ENCODE measurements around the gene LPP.

GRCh38 chr3:188690064-188690463 lies 536.1 kb downstream of the LPP start:
- TF ChIP-seq, protein P1, sequence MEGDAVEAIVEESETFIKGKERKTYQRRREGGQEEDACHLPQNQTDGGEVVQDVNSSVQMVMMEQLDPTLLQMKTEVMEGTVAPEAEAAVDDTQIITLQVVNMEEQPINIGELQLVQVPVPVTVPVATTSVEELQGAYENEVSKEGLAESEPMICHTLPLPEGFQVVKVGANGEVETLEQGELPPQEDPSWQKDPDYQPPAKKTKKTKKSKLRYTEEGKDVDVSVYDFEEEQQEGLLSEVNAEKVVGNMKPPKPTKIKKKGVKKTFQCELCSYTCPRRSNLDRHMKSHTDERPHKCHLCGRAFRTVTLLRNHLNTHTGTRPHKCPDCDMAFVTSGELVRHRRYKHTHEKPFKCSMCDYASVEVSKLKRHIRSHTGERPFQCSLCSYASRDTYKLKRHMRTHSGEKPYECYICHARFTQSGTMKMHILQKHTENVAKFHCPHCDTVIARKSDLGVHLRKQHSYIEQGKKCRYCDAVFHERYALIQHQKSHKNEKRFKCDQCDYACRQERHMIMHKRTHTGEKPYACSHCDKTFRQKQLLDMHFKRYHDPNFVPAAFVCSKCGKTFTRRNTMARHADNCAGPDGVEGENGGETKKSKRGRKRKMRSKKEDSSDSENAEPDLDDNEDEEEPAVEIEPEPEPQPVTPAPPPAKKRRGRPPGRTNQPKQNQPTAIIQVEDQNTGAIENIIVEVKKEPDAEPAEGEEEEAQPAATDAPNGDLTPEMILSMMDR (IDR thresholded peaks at IDR 0.05), result no peak
- TF ChIP-seq POLR2A (IDR thresholded peaks at IDR 0.05), result no peak
- TF ChIP-seq POLR2AphosphoS5 (IDR thresholded peaks at IDR 0.05), result no peak
